HFF-Myc (cell line): Measurements from ENCODE around the gene KLHL25.
"Not testable (repeated sequence)": the region's sequence is repeated elsewhere in the genome, so short reads cannot be mapped to it uniquely, and the experiment has no call there.

Source experiments
- DNase-seq: peaks from one replicate; pipeline ENCODE4 v3.0.0-alpha.2; 2011; ENCODE audit warnings: low read depth; ENCODE audit errors: extremely low read depth
- H3K4me3 ChIP-seq: replicated peaks from 2 replicates; pipeline ENCODE4 v1.5.1; 2011; ENCODE audit warnings: low read depth, mild to moderate bottlenecking, control low read depth, low read length
- CTCF ChIP-seq: IDR thresholded peaks from 2 replicates; pipeline ENCODE4 v1.5.1; 2012; ENCODE audit warnings: mild to moderate bottlenecking, low read depth, low read length, control low read depth; ENCODE audit errors: missing control alignments

KLHL25 gene

GRCh38 chr15:85805420-85805819, 10.7 kb upstream of the KLHL25 start:
- DNase-seq, result no peak
- H3K4me3 ChIP-seq, result no peak overlapping the region
- no peak for TF ChIP-seq CTCF

GRCh38 chr15:85804481-85805170, 9.9 kb upstream of the KLHL25 start:
- no peak overlapping the region for H3K4me3 ChIP-seq
- no peak for DNase-seq
- TF ChIP-seq CTCF, result no peak

GRCh38 chr15:85802617-85803016, 7.9 kb upstream of the KLHL25 start:
- not testable (repeated sequence) for DNase-seq, H3K4me3 ChIP-seq
- TF ChIP-seq CTCF, result peak; percentile 24

- no peak for TF ChIP-seq CTCF
- DNase-seq, result no peak
- H3K4me3 ChIP-seq, result no peak overlapping the region
Measured at GRCh38 chr15:85800478-85801123, 5.9 kb upstream of the KLHL25 start.

GRCh38 chr15:85796371-85796770, 1.6 kb upstream of the KLHL25 start:
- not testable (repeated sequence) for DNase-seq, H3K4me3 ChIP-seq

- peak overlapping the region; percentile 75 for H3K4me3 ChIP-seq
- DNase-seq, result no peak
- TF ChIP-seq CTCF, result no peak
Measured at GRCh38 chr15:85795337-85796305, 896 bp upstream of the KLHL25 start.
